Measurements from ENCODE around the gene OTUD1.

Gene OTUD1

GRCh38 chr10:23412223-23412622 is 26.7 kb upstream of the OTUD1 start:
- H3K4me1 Mint-ChIP-seq (ENCODE audit: low read depth), result peaks cover 8% of the 10 kb centered on the region
- DNase-seq (ENCODE audit: low spot score), result peak; percentile 19
- H3K4me3 Mint-ChIP-seq, result no peak overlapping the region
- H3K27me3 Mint-ChIP-seq (ENCODE audit: low read depth), result no peaks in the 10 kb centered on the region
- no peaks in the 10 kb centered on the region for H3K36me3 Mint-ChIP-seq (ENCODE audit: low read depth)
- H3K9me3 Mint-ChIP-seq, result no peaks in the 10 kb centered on the region
- no peak overlapping the region for H3K27ac Mint-ChIP-seq

GRCh38 chr10:23413629-23414089 is 25.2 kb upstream of the OTUD1 start:
- Mint-ChIP-seq H3K4me3 (no peak overlapping the region), H3K27me3 (ENCODE audit: low read depth) (no peaks in the 10 kb centered on the region), H3K27ac (no peak overlapping the region), H3K9me3 (no peaks in the 10 kb centered on the region), H3K4me1 (ENCODE audit: low read depth) (peaks cover 8% of the 10 kb centered on the region), H3K36me3 (ENCODE audit: low read depth) (no peaks in the 10 kb centered on the region)
- no peak for DNase-seq (ENCODE audit: low spot score)

GRCh38 chr10:23414658-23415057 is 24.2 kb upstream of the OTUD1 start:
- Mint-ChIP-seq H3K27me3 (ENCODE audit: low read depth) (no peaks in the 10 kb centered on the region), H3K4me1 (ENCODE audit: low read depth) (peaks cover 8% of the 10 kb centered on the region), H3K9me3 (no peaks in the 10 kb centered on the region), H3K27ac (no peak overlapping the region), H3K4me3 (no peak overlapping the region), H3K36me3 (ENCODE audit: low read depth) (no peaks in the 10 kb centered on the region)
- DNase-seq (ENCODE audit: low spot score), result no peak

- Mint-ChIP-seq H3K27me3 (ENCODE audit: low read depth) (no peaks in the 10 kb centered on the region), H3K9me3 (no peaks in the 10 kb centered on the region), H3K4me1 (ENCODE audit: low read depth) (peaks cover 6% of the 10 kb centered on the region), H3K4me3 (no peak overlapping the region), H3K36me3 (ENCODE audit: low read depth) (no peaks in the 10 kb centered on the region), H3K27ac (no peak overlapping the region)
- no peak for DNase-seq (ENCODE audit: low spot score)
Measured at GRCh38 chr10:23417254-23417653, 21.6 kb upstream of the OTUD1 start.

- DNase-seq (ENCODE audit: low spot score), result no peak
- H3K27ac Mint-ChIP-seq, result no peak overlapping the region
- no peak overlapping the region for H3K4me3 Mint-ChIP-seq
- peaks cover 4% of the 10 kb centered on the region for H3K4me1 Mint-ChIP-seq (ENCODE audit: low read depth)
- H3K36me3 Mint-ChIP-seq (ENCODE audit: low read depth), result no peaks in the 10 kb centered on the region
- no peaks in the 10 kb centered on the region for H3K9me3 Mint-ChIP-seq
- no peaks in the 10 kb centered on the region for H3K27me3 Mint-ChIP-seq (ENCODE audit: low read depth)
Measured at GRCh38 chr10:23418051-23418681, 20.7 kb upstream of the OTUD1 start.

- Mint-ChIP-seq H3K27me3 (ENCODE audit: low read depth) (no peaks in the 10 kb centered on the region), H3K4me1 (ENCODE audit: low read depth) (no peaks in the 10 kb centered on the region), H3K9me3 (no peaks in the 10 kb centered on the region), H3K36me3 (ENCODE audit: low read depth) (no peaks in the 10 kb centered on the region), H3K27ac (no peak overlapping the region), H3K4me3 (no peak overlapping the region)
- no peak for DNase-seq (ENCODE audit: low spot score)
Measured at GRCh38 chr10:23419201-23419600, 19.7 kb upstream of the OTUD1 start.

GRCh38 chr10:23419655-23420329 is 19.1 kb upstream of the OTUD1 start:
- Mint-ChIP-seq H3K4me3 (no peak overlapping the region), H3K27me3 (ENCODE audit: low read depth) (no peaks in the 10 kb centered on the region), H3K9me3 (no peaks in the 10 kb centered on the region), H3K4me1 (ENCODE audit: low read depth) (no peaks in the 10 kb centered on the region), H3K36me3 (ENCODE audit: low read depth) (no peaks in the 10 kb centered on the region), H3K27ac (no peak overlapping the region)
- no peak for DNase-seq (ENCODE audit: low spot score)

- no peaks in the 10 kb centered on the region for H3K9me3 Mint-ChIP-seq
- H3K4me1 Mint-ChIP-seq (ENCODE audit: low read depth), result no peaks in the 10 kb centered on the region
- H3K36me3 Mint-ChIP-seq (ENCODE audit: low read depth), result no peaks in the 10 kb centered on the region
- H3K4me3 Mint-ChIP-seq, result no peak overlapping the region
- H3K27ac Mint-ChIP-seq, result no peak overlapping the region
- no peak for DNase-seq (ENCODE audit: low spot score)
- no peaks in the 10 kb centered on the region for H3K27me3 Mint-ChIP-seq (ENCODE audit: low read depth)
Measured at GRCh38 chr10:23421397-23421796, 17.5 kb upstream of the OTUD1 start.

GRCh38 chr10:23422003-23422411 is 16.9 kb upstream of the OTUD1 start:
- DNase-seq (ENCODE audit: low spot score), result no peak
- no peaks in the 10 kb centered on the region for H3K9me3 Mint-ChIP-seq
- no peak overlapping the region for H3K4me3 Mint-ChIP-seq
- no peaks in the 10 kb centered on the region for H3K27me3 Mint-ChIP-seq (ENCODE audit: low read depth)
- H3K4me1 Mint-ChIP-seq (ENCODE audit: low read depth), result no peaks in the 10 kb centered on the region
- H3K27ac Mint-ChIP-seq, result no peak overlapping the region
- H3K36me3 Mint-ChIP-seq (ENCODE audit: low read depth), result no peaks in the 10 kb centered on the region

- Mint-ChIP-seq H3K4me3 (no peak overlapping the region), H3K4me1 (ENCODE audit: low read depth) (peaks cover 4% of the 10 kb centered on the region), H3K9me3 (no peaks in the 10 kb centered on the region), H3K36me3 (ENCODE audit: low read depth) (no peaks in the 10 kb centered on the region), H3K27me3 (ENCODE audit: low read depth) (peaks cover 7% of the 10 kb centered on the region), H3K27ac (no peak overlapping the region)
- no peak for DNase-seq (ENCODE audit: low spot score)
Measured at GRCh38 chr10:23432166-23432565, 6.7 kb upstream of the OTUD1 start.

- H3K4me3 Mint-ChIP-seq, result no peak overlapping the region
- no peak for DNase-seq (ENCODE audit: low spot score)
- no peaks in the 10 kb centered on the region for H3K9me3 Mint-ChIP-seq
- H3K27me3 Mint-ChIP-seq (ENCODE audit: low read depth), result peaks cover 7% of the 10 kb centered on the region
- H3K27ac Mint-ChIP-seq, result no peak overlapping the region
- H3K36me3 Mint-ChIP-seq (ENCODE audit: low read depth), result no peaks in the 10 kb centered on the region
- H3K4me1 Mint-ChIP-seq (ENCODE audit: low read depth), result peaks cover 4% of the 10 kb centered on the region
Measured at GRCh38 chr10:23432639-23433038, 6.2 kb upstream of the OTUD1 start.

- Mint-ChIP-seq H3K4me3 (no peak overlapping the region), H3K4me1 (ENCODE audit: low read depth) (peaks cover 7% of the 10 kb centered on the region), H3K36me3 (ENCODE audit: low read depth) (no peaks in the 10 kb centered on the region), H3K27me3 (ENCODE audit: low read depth) (peaks cover 7% of the 10 kb centered on the region), H3K27ac (no peak overlapping the region), H3K9me3 (no peaks in the 10 kb centered on the region)
- no peak for DNase-seq (ENCODE audit: low spot score)
Measured at GRCh38 chr10:23433701-23434100, 5.2 kb upstream of the OTUD1 start.

GRCh38 chr10:23435378-23435777 is 3.5 kb upstream of the OTUD1 start:
- Mint-ChIP-seq H3K36me3 (ENCODE audit: low read depth) (peaks cover 3% of the 10 kb centered on the region), H3K4me3 (no peak overlapping the region), H3K27me3 (ENCODE audit: low read depth) (peaks cover 2% of the 10 kb centered on the region), H3K4me1 (ENCODE audit: low read depth) (peaks cover 6% of the 10 kb centered on the region), H3K27ac (no peak overlapping the region), H3K9me3 (no peaks in the 10 kb centered on the region)
- DNase-seq (ENCODE audit: low spot score), result no peak

GRCh38 chr10:23436983-23437382 is 1.9 kb upstream of the OTUD1 start:
- no peak overlapping the region for H3K4me3 Mint-ChIP-seq
- H3K27me3 Mint-ChIP-seq (ENCODE audit: low read depth), result peaks cover 2% of the 10 kb centered on the region
- no peak overlapping the region for H3K27ac Mint-ChIP-seq
- H3K36me3 Mint-ChIP-seq (ENCODE audit: low read depth), result peaks cover 14% of the 10 kb centered on the region
- DNase-seq (ENCODE audit: low spot score), result no peak
- peaks cover 21% of the 10 kb centered on the region for H3K4me1 Mint-ChIP-seq (ENCODE audit: low read depth)
- no peaks in the 10 kb centered on the region for H3K9me3 Mint-ChIP-seq
